GM19463 (cell line): Measurements from ENCODE around the gene NKX2-4.
"Not testable (repeated sequence)": the region's sequence is repeated elsewhere in the genome, so short reads cannot be mapped to it uniquely, and the experiment has no call there.

ENCODE experiments used
- ATAC-seq: cut with Tn5 transposase; IDR thresholded peaks from one replicate; pipeline ENCODE4 v1.9.1; 2021; ENCODE audit warnings: mild to moderate bottlenecking, moderate library complexity; ENCODE audit not compliant: unreplicated experiment

The NKX2-4 gene

GRCh38 chr20:21397341-21398108, at the start of gene NKX2-4:
TSS of gene NKX2-4 (minus strand) at chr20:21397526. CDS start at chr20:21397399, 127 bp downstream.
- no peak for ATAC-seq

DNA sequence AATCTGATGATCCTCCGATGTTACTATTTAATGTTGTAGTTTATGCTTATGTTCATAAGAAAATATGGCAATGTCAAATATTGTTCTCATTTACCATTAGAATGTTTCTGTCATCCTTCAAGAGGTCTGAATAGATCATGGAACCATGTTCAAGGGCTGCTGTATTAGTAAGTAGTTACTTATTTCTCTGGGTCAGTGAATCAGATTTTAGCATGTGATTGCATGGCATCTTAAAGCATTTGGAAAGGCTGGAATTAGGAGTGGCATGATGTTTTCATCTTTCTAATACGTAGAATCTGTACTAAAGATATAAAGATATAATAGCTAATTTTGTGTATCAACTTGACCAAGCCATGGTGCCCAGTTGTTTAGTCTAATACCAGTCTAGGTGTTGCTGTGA, 40.5 kb upstream of the NKX2-4 start:
- ATAC-seq = no peak

DNA sequence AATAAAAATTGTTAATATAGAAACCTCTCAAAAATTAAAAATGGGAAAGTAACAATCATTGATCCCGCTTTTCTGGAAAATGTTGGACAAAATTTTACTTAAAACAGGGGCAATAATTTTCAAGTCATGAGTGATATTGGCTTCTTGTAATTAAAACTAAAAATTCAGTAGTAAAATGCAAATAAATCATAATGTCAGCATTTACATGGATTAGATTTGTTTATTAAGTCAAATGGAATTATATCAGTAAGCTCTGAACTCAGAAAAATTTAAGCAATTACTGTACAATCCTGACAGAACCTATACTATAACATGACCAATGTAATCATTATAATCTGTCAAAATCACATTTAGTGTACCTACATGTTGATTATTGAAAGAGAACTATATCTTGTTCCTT, 39.9 kb upstream of the NKX2-4 start:
- ATAC-seq = no peak

GRCh38 chr20:21436205-21436604, 38.9 kb upstream of the NKX2-4 start:
- ATAC-seq = no peak

- ATAC-seq = no peak
Measured at GRCh38 chr20:21435576-21435975, 38.2 kb upstream of the NKX2-4 start.

GRCh38 chr20:21433329-21433890, 36.1 kb upstream of the NKX2-4 start:
- ATAC-seq = no peak

- no peak for ATAC-seq
Measured at GRCh38 chr20:21432911-21433310, 35.6 kb upstream of the NKX2-4 start.

- no peak for ATAC-seq
Measured at GRCh38 chr20:21430020-21430419, 32.7 kb upstream of the NKX2-4 start.

- ATAC-seq = no peak
Measured at GRCh38 chr20:21424846-21425245, 27.5 kb upstream of the NKX2-4 start.

- not testable (repeated sequence) for ATAC-seq
Measured at GRCh38 chr20:21423712-21424111, 26.4 kb upstream of the NKX2-4 start.

DNA sequence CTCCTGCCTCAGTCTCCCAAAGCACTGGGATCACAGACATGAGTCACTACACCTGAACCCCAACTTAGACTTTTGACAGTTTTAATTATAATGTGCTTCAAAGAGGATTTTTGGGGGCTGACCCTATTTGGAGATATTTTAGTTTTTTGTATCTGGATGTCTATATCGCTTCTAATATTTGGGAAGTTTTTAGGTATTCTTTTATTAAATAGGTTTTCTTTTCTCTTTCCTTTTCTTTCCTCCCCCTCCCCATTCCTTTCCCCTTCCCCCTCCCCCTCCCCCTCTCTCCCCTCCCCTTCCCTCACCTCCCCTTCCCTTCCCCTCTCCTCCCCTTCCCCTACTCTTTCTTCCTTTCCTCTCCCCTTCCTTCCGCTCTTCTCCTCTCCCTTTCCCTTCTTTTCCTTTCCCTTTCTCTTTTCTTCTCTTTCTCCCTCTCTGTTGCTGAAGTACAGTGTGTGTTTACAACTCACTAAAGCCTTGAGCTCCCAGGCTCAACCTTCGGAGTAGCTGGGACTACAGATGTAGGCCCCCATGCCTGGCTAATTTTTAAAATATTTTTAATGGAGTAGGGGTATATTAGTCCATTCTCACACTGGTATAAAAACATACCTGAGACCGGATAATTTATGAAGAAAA, 24.4 kb upstream of the NKX2-4 start:
- ATAC-seq = no peak

GRCh38 chr20:21419147-21419546, 21.8 kb upstream of the NKX2-4 start:
- ATAC-seq = not testable (repeated sequence)

- ATAC-seq = not testable (repeated sequence)
Measured at GRCh38 chr20:21413996-21414395, 16.7 kb upstream of the NKX2-4 start.

GRCh38 chr20:21411725-21412124, 14.4 kb upstream of the NKX2-4 start:
- ATAC-seq = no peak

DNA sequence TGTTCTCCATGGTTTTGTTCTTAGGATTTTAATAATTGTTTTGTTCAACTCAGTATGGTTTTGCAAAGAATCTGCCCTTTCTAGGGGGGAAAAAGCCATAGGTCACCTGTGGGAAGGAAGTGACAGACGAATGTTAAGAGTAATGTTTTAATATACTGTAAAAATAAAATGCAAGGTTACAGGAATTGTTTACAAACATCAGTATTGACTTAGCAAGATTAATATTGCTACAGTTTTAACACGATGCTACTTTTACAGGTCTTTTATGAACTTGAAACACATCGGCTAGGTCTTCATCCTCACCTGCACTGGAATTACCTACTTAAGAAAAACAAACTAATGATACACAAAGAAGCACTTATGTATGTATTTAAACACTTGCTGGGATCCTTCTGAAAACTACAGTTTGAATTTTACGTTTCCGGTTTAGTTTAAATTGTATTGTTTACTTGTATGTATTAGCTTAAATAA, 1.7 kb upstream of the NKX2-4 start:
- no peak for ATAC-seq

DNA sequence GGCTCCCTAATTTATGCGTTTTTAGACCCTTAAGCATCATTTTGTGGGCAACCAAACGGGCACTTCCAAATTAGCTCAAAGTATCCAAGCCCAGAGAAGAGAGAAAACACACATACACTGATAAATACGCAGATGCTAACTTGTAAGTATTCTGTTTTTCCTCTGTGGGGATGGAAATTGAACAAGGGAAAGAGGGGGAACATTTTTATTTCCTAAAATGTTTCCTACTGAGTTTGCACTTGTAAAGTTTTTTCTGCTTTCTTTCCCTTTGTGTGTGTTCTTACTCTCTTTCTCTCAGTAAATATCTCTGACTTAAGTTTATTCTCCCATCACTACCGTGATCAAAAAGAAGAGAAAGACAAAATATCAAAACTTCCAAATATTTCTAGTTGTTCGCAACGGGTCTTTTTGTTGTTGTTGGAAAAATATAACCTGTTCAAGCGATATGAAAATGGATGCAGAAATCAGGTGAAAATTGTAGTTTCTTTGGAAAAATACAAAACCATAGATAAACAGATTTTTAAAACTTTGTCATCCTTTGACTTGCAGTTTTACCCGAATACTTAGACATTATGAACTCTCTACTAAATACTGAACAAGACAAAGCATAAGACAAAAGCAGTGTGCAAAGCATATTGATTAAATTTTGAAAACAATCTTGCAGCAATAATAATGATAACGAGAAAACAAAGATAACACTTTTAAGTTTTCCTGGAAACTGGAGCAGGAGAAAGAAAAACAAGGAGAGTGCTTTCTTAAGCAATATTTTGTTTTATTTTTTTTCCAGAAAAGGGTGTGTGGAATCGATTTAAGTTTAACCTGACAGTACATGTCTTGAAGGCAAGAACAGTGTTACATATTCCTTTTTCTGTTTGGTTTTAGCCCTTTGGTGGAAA, 1.0 kb upstream of the NKX2-4 start:
- no peak for ATAC-seq

DNA sequence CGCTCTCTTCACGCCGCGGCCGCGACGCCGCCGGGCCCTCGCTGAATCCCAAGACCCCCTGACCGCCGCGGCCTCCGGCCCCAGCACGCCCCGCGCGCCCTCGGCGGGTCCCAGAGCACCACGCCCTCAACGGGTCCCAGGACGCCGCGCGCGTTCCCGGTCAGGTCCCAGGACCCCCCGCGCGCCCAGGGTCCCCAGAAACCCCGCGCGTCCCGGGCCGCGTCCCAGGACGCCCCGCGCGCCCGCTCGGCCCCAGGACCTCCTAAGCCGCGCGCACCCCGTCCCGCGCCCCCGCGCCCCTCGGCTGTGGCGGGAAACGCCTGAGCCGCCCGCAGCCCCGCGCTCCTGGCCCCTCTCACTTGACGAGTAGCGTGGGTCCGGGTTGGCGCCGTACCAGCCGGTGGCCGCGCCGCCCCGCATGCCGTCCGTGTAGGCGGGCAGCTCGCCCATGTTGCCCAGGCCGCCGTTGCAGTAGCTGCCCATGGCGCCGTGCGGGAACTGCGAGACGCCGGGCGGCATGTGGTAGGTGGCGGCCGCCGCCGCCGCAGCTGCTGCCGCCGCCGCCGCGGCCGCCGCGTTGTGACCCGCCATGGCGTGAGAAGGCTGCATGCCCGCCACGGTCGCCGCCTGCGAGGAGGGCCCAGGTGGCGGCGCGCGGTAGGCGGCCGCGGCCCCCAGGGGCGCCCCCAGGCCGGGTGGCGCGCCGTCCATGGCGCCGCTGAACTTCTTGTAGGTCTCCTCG, 556 bp downstream of the NKX2-4 start:
- no peak for ATAC-seq

DNA sequence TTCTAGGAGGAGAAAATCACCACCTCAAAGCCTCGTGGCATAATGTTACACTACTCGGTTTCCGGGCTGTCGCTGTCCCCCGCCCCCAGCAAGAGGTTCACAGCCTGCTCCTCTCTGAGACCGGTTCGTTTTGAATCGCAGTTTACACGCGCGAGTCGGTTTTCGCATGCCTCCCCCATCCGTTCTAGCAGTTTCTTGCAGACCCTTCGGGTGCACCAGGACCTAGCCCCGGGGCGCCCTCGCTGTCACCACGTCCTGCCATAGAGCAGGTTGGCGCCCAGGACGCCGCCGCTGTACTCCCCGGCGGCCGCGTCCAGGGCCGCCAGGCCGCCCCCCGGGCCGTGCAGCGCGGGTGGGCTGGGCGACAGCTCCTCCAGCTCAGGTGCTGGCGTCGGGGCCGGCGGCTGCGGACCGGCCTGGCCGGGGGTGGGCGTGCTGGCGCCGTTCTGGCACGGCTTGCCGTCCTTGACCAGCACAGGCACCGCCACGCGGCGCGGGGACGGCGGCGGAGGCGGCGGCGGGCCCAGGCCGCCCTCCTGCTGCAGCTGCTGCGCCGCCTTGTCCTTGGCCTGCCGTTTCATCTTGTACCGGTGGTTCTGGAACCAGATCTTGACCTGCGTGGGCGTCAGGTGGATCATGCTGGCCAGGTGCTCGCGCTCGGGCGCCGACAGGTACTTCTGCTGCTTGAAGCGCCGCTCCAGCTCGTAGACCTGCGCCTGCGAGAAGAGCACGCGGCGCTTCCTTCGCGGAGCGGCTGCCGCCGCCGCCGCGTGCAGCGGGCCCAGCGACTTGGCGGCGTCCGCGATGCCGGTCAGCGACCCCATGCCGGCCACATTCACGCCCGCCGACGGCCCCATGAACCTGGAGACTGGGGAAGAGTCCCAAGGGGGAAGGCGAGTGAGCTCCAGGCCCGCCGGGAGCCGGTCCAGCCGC, 1.4 kb downstream of the NKX2-4 start:
- no peak for ATAC-seq

- ATAC-seq = no peak
Measured at GRCh38 chr20:21395051-21395665, 2.2 kb downstream of the NKX2-4 start.
